ENCODE measurements around the gene SPATA31E1. TPM values are rescaled to one million over a fixed set of nuclear protein-coding genes. Genes with fewer than 3 reads are reported as not detected.

Gene SPATA31E1
- total and polyA plus RNA-seq, 10 of the 15 experiments (the other 5 are each of a cell fraction or from before 2014, with no cell fraction given), result not detected

- no peak for TF ChIP-seq DPF2 (IDR thresholded peaks at IDR 0.05)
- no peak for TF ChIP-seq SMC3 (IDR thresholded peaks at IDR 0.05; ENCODE audit: borderline replicate concordance, low read length)
- TF ChIP-seq POLR2AphosphoS2 (IDR thresholded peaks at IDR 0.05; ENCODE audit: low read depth, low read length), result no peak
- no peak for TF ChIP-seq HDAC6 (IDR thresholded peaks at IDR 0.05; ENCODE audit: unreplicated experiment)
Measured at GRCh38 chr9:87889882-87890252, 7.2 kb downstream of the SPATA31E1 start (continued).

GRCh38 chr9:87890837-87891236 is 8.2 kb downstream of the SPATA31E1 start:
- H3K79me2 ChIP-seq (ENCODE audit: control insufficient read depth, insufficient read depth, low read length), result no peaks in the 10 kb centered on the region
- ATAC-seq (no peak), DNase-seq (ENCODE audit: low read depth, low spot score) (no peak), FAIRE-seq (no peak)
- ChIA-PET CTCF (no interaction called here), RAD21 (ENCODE audit: unreplicated experiment) (no interaction called here), SMC1A (ENCODE audit: uncharacterized antibody, unreplicated experiment) (no interaction called here), POLR2A (no interaction called here)
- no peak overlapping the region for H3K4me3 ChIP-seq
- no peaks in the 10 kb centered on the region for H3K9me3 ChIP-seq (replicated peaks; ENCODE audit: control insufficient read depth, insufficient read depth, low read length)
- no TSS peak for BruUV-seq (replicated peaks)
- no peaks in the 10 kb centered on the region for H4K20me1 ChIP-seq (ENCODE audit: control insufficient read depth, insufficient read depth)
- H3K4me2 ChIP-seq (ENCODE audit: control insufficient read depth, insufficient read depth), result no peak overlapping the region
- no peak overlapping the region for H2AFZ ChIP-seq (ENCODE audit: control insufficient read depth, low read depth, low read length)
- no peak overlapping the region for H3K27ac ChIP-seq (ENCODE audit: control insufficient read depth, insufficient read depth)
- H3K27me3 ChIP-seq (replicated peaks in 1 of 2; ENCODE audit: control insufficient read depth in 2 of 2, insufficient read depth in 2 of 2, low read length in 1 of 2), result no peaks in the 10 kb centered on the region
- no peak overlapping the region for H3K9ac ChIP-seq (ENCODE audit: control insufficient read depth, insufficient read depth, low read length)
- WGBS (ENCODE audit: insufficient coverage, insufficient replicate concordance, low lambda C conversion rate, missing lambda C conversion rate), result 36% methylated on average over 10 of the region's 10 CpGs
- intact Hi-C loops (cut with micrococcal nuclease; ENCODE audit: unreplicated experiment) (no loop called here), in situ Hi-C loops (cut with MboI) (no loop called here)
- no peaks in the 10 kb centered on the region for H3K36me3 ChIP-seq (ENCODE audit: control insufficient read depth in 2 of 2, insufficient read depth in 2 of 2, low read length in 1 of 2)
- TF ChIP-seq NBN (IDR thresholded peaks at IDR 0.05), result no peak
- TF ChIP-seq CBFB (IDR thresholded peaks at IDR 0.05; ENCODE audit: low read depth), result no peak
- H3K4me1 ChIP-seq (ENCODE audit: control insufficient read depth, insufficient read depth, low read length), result no peaks in the 10 kb centered on the region

- Histone ChIP-seq H3K4me2 (ENCODE audit: control insufficient read depth, insufficient read depth) (no peak overlapping the region), H3K9ac (ENCODE audit: control insufficient read depth, insufficient read depth, low read length) (no peak overlapping the region), H3K79me2 (ENCODE audit: control insufficient read depth, insufficient read depth, low read length) (no peaks in the 10 kb centered on the region), H3K27me3 (replicated peaks in 1 of 2; ENCODE audit: control insufficient read depth in 2 of 2, insufficient read depth in 2 of 2, low read length in 1 of 2) (no peaks in the 10 kb centered on the region), H2AFZ (ENCODE audit: control insufficient read depth, low read depth, low read length) (no peak overlapping the region), H4K20me1 (ENCODE audit: control insufficient read depth, insufficient read depth) (no peaks in the 10 kb centered on the region), H3K36me3 (ENCODE audit: control insufficient read depth in 2 of 2, insufficient read depth in 2 of 2, low read length in 1 of 2) (no peaks in the 10 kb centered on the region), H3K4me3 (no peak overlapping the region), H3K9me3 (replicated peaks; ENCODE audit: control insufficient read depth, insufficient read depth, low read length) (no peaks in the 10 kb centered on the region), H3K4me1 (ENCODE audit: control insufficient read depth, insufficient read depth, low read length) (no peaks in the 10 kb centered on the region), H3K27ac (ENCODE audit: control insufficient read depth, insufficient read depth) (no peak overlapping the region)
- BruUV-seq (replicated peaks), result no TSS peak
- no peak for DNase-seq (ENCODE audit: low read depth, low spot score)
- in situ Hi-C loops (cut with MboI) (no loop called here), intact Hi-C loops (cut with micrococcal nuclease; ENCODE audit: unreplicated experiment) (no loop called here)
- RAD21 ChIA-PET (ENCODE audit: unreplicated experiment), result no interaction called here
- TF ChIP-seq CHD4 (IDR thresholded peaks at IDR 0.05) (no peak), NR2C2 (IDR thresholded peaks at IDR 0.05; ENCODE audit: borderline replicate concordance, control insufficient read depth, insufficient read length, low read depth) (no peak), ZBTB11 (CRISPR knock-in tag; IDR thresholded peaks at IDR 0.05) (no peak), E2F8 (IDR thresholded peaks at IDR 0.05; ENCODE audit: low read depth, partially characterized antibody) (no peak), SUPT20H (IDR thresholded peaks at IDR 0.05; ENCODE audit: borderline replicate concordance, control insufficient read depth, low read depth, low read length) (no peak), CBX3 (IDR thresholded peaks at IDR 0.05; ENCODE audit: borderline replicate concordance, low read depth) (no peak)
- SMC1A ChIA-PET (ENCODE audit: uncharacterized antibody, unreplicated experiment), result interaction anchor here (0.7 kb wide), 1 partner anchor 549 kb away, joined by 3 read pairs; no protein-coding TSS in a partner anchor
- no peak for FAIRE-seq
- POLR2A ChIA-PET, result no interaction called here
- no peak for ATAC-seq
- 59% methylated on average over 6 of the region's 6 CpGs for WGBS (ENCODE audit: insufficient coverage, insufficient replicate concordance, low lambda C conversion rate, missing lambda C conversion rate)
- CTCF ChIA-PET, result no interaction called here
Measured at GRCh38 chr9:87891754-87892153, 9.1 kb downstream of the SPATA31E1 start.

Measured in GM12878 (cell line).